ENCODE data around the gene TMEM126B.
"Not testable (repeated sequence)": the region's sequence is repeated elsewhere in the genome, so short reads cannot be mapped to it uniquely, and the experiment has no call there.

TMEM126B gene

GRCh38 chr11:85608621-85609020 is 19.8 kb upstream of the TMEM126B start:
- H3K4me3 ChIP-seq (ENCODE audit: low read length in 2 of 2); H3K36me3 ChIP-seq (ENCODE audit: control insufficient read depth in 2 of 2, insufficient read depth in 2 of 2, low read length in 2 of 2); H3K27me3 ChIP-seq (ENCODE audit: control insufficient read depth in 2 of 2, insufficient read depth in 2 of 2, low read length in 2 of 2); H3K27ac ChIP-seq (ENCODE audit: low read depth in 2 of 2, low read length in 2 of 2); H3K4me1 ChIP-seq (ENCODE audit: control insufficient read depth in 2 of 2, insufficient read depth in 2 of 2, low read length in 2 of 2); H3K9ac ChIP-seq (ENCODE audit: low read depth in 1 of 2, low read length in 2 of 2); H3K9me3 ChIP-seq (ENCODE audit: control insufficient read depth in 2 of 2, low read length in 2 of 2): not testable (repeated sequence)

DNA sequence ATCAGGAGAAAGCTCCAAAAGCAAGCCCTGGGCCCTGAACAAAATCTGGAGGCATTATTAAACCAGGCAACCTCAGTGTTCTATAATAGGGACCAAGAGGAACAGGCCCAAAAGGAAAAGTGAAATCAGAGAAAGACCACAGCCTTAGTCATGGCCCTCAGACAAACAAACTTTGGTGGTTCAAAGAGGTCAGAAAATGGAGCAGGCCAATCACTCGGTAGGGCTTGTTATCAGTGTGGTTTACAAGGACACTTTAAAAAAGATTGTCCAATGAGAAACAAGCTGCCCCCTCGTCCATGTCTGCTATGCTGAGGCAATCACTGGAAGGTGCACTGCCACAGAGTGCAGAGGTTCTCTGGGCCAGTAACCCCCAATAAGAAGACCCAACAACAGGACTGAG is 19.1 kb upstream of the TMEM126B start:
- H3K4me1 ChIP-seq (ENCODE audit: control insufficient read depth in 2 of 2, insufficient read depth in 2 of 2, low read length in 2 of 2); H3K4me3 ChIP-seq (ENCODE audit: low read length in 2 of 2); H3K27ac ChIP-seq (ENCODE audit: low read depth in 2 of 2, low read length in 2 of 2); H3K9ac ChIP-seq (ENCODE audit: low read depth in 1 of 2, low read length in 2 of 2); H3K27me3 ChIP-seq (ENCODE audit: control insufficient read depth in 2 of 2, insufficient read depth in 2 of 2, low read length in 2 of 2); H3K36me3 ChIP-seq (ENCODE audit: control insufficient read depth in 2 of 2, insufficient read depth in 2 of 2, low read length in 2 of 2); H3K9me3 ChIP-seq (ENCODE audit: control insufficient read depth in 2 of 2, low read length in 2 of 2): not testable (repeated sequence)

DNA sequence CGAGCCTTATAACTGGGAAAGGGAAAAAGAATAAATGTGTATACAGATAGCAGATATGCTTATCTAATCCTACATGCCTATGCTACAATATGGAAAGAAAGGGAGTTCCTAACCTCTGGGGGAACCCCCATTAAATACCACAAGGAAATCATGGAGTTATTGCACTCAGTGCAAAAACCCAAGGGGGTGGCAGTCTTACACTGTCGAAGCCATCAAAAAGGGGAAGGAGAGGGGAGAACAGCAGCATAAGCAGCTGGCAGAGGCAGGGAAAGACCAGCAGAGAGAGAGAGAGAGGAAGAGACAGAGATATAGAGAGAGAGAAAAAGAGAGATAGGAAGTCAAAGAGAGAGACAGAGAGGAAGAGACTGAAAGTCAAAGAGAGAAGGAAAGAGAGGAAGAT is 16.8 kb upstream of the TMEM126B start:
- H3K36me3 ChIP-seq (ENCODE audit: control insufficient read depth in 2 of 2, insufficient read depth in 2 of 2, low read length in 2 of 2); H3K27me3 ChIP-seq (ENCODE audit: control insufficient read depth in 2 of 2, insufficient read depth in 2 of 2, low read length in 2 of 2); H3K9me3 ChIP-seq (ENCODE audit: control insufficient read depth in 2 of 2, low read length in 2 of 2); H3K4me3 ChIP-seq (ENCODE audit: low read length in 2 of 2); H3K9ac ChIP-seq (ENCODE audit: low read depth in 1 of 2, low read length in 2 of 2); H3K4me1 ChIP-seq (ENCODE audit: control insufficient read depth in 2 of 2, insufficient read depth in 2 of 2, low read length in 2 of 2); H3K27ac ChIP-seq (ENCODE audit: low read depth in 2 of 2, low read length in 2 of 2): not testable (repeated sequence)

DNA sequence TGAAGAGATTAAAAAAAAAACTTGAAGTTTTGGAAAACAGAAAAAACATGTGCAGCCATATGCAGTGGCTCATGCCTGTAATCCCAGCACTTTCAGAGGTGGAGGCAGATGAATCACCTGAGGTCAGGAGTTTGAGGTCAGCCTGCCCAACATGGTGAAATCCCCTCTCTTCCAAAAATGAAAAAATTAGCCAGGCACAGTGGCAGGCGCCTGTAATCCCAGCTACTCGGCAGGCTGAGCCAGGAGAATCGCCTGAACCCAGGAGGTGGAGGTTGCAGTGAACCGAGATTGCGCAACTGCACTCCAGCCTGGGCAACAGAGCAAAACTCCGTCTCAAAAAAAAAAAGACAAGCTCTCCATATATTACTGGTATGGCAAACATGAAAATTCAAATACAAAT is 8.9 kb upstream of the TMEM126B start:
- no peaks in the 10 kb centered on the region for H3K9me3 ChIP-seq (ENCODE audit: control insufficient read depth in 2 of 2, low read length in 2 of 2)
- H3K36me3 ChIP-seq (ENCODE audit: control insufficient read depth in 2 of 2, insufficient read depth in 2 of 2, low read length in 2 of 2) = no peaks in the 10 kb centered on the region
- no peak overlapping the region for H3K27ac ChIP-seq (ENCODE audit: low read depth in 2 of 2, low read length in 2 of 2)
- H3K4me1 ChIP-seq (ENCODE audit: control insufficient read depth in 2 of 2, insufficient read depth in 2 of 2, low read length in 2 of 2) = no peaks in the 10 kb centered on the region
- no peak overlapping the region for H3K4me3 ChIP-seq (ENCODE audit: low read length in 2 of 2)
- H3K9ac ChIP-seq (ENCODE audit: low read depth in 1 of 2, low read length in 2 of 2) = no peak overlapping the region
- H3K27me3 ChIP-seq (ENCODE audit: control insufficient read depth in 2 of 2, insufficient read depth in 2 of 2, low read length in 2 of 2) = no peaks in the 10 kb centered on the region

GRCh38 chr11:85620256-85620655 is 8.1 kb upstream of the TMEM126B start:
- Histone ChIP-seq H3K4me3 (ENCODE audit: low read length in 2 of 2) (no peak overlapping the region), H3K27ac (ENCODE audit: low read depth in 2 of 2, low read length in 2 of 2) (no peak overlapping the region), H3K36me3 (ENCODE audit: control insufficient read depth in 2 of 2, insufficient read depth in 2 of 2, low read length in 2 of 2) (no peaks in the 10 kb centered on the region), H3K9ac (ENCODE audit: low read depth in 1 of 2, low read length in 2 of 2) (no peak overlapping the region), H3K4me1 (ENCODE audit: control insufficient read depth in 2 of 2, insufficient read depth in 2 of 2, low read length in 2 of 2) (no peaks in the 10 kb centered on the region), H3K9me3 (ENCODE audit: control insufficient read depth in 2 of 2, low read length in 2 of 2) (no peaks in the 10 kb centered on the region), H3K27me3 (ENCODE audit: control insufficient read depth in 2 of 2, insufficient read depth in 2 of 2, low read length in 2 of 2) (no peaks in the 10 kb centered on the region)

- Histone ChIP-seq H3K4me3 (ENCODE audit: low read length in 2 of 2) (peak overlapping the region in 1 of 2 donors; percentile 33), H3K9me3 (ENCODE audit: control insufficient read depth in 2 of 2, low read length in 2 of 2) (no peaks in the 10 kb centered on the region), H3K27me3 (ENCODE audit: control insufficient read depth in 2 of 2, insufficient read depth in 2 of 2, low read length in 2 of 2) (no peaks in the 10 kb centered on the region), H3K4me1 (ENCODE audit: control insufficient read depth in 2 of 2, insufficient read depth in 2 of 2, low read length in 2 of 2) (peaks cover 3 to 4% of the 10 kb centered on the region in 2 donors), H3K36me3 (ENCODE audit: control insufficient read depth in 2 of 2, insufficient read depth in 2 of 2, low read length in 2 of 2) (peaks cover 2 to 5% of the 10 kb centered on the region in 2 donors), H3K9ac (ENCODE audit: low read depth in 1 of 2, low read length in 2 of 2) (no peak overlapping the region), H3K27ac (ENCODE audit: low read depth in 2 of 2, low read length in 2 of 2) (no peak overlapping the region)
These were observed 1.9 kb upstream of the TMEM126B start for GRCh38 chr11:85626496-85626895.

DNA sequence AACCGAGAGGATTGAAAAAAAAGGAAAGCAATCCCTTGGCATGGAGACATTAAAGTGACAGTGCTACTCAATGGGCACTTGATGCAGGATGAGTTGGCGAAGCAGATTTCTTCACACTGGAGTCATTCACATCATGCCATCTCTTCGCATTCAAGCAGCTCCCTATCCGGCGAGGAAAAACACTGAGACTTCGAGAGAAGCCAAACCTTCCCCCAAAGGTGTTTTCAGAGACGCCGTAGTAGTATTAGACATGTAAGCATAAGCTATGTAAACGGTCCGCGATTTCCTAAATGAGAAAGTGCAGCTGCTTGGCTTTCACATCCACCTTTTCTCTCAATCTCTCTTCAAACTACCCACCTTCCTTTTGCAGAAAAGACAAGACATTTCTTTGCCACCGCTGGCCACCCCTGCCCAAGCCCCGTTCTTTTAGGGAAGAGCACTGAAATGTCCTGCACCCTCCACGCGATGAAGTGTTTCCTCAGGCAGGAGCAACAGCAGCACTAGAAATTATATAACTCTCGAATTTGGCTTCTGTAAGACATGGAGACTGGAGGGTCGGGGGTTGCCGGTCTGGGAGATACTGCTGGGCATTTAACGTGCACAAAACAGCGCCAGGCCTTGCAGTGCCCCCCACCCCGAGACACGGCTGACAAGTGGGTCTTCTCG is 928 bp upstream of the TMEM126B start, which contains the start of gene DLG2:
Gene DLG2, minus strand, starts transcription at position 13 of the 666 bp plus-strand sequence.
- Histone ChIP-seq H3K9ac (ENCODE audit: low read depth in 1 of 2, low read length in 2 of 2) (peak within 1 kb of the TSS; percentile 72 to 85), H3K27ac (ENCODE audit: low read depth in 2 of 2, low read length in 2 of 2) (peak within 1 kb of the TSS; percentile 80 to 91), H3K9me3 (ENCODE audit: control insufficient read depth in 2 of 2, low read length in 2 of 2) (no peaks in the 10 kb centered on the region), H3K27me3 (ENCODE audit: control insufficient read depth in 2 of 2, insufficient read depth in 2 of 2, low read length in 2 of 2) (no peaks in the 10 kb centered on the region), H3K36me3 (ENCODE audit: control insufficient read depth in 2 of 2, insufficient read depth in 2 of 2, low read length in 2 of 2) (peaks cover 2 to 5% of the 10 kb centered on the region in 2 donors), H3K4me3 (ENCODE audit: low read length in 2 of 2) (peak within 1 kb of the TSS; percentile 91 to 95), H3K4me1 (ENCODE audit: control insufficient read depth in 2 of 2, insufficient read depth in 2 of 2, low read length in 2 of 2) (peaks cover 3 to 4% of the 10 kb centered on the region in 2 donors)

- Histone ChIP-seq H3K4me3 (ENCODE audit: low read length in 2 of 2) (peak overlapping the region; percentile 95 to 100), H3K27me3 (ENCODE audit: control insufficient read depth in 2 of 2, insufficient read depth in 2 of 2, low read length in 2 of 2) (no peaks in the 10 kb centered on the region), H3K4me1 (ENCODE audit: control insufficient read depth in 2 of 2, insufficient read depth in 2 of 2, low read length in 2 of 2) (peaks cover 3 to 4% of the 10 kb centered on the region in 2 donors), H3K27ac (ENCODE audit: low read depth in 2 of 2, low read length in 2 of 2) (peak overlapping the region; percentile 76 to 91), H3K9ac (ENCODE audit: low read depth in 1 of 2, low read length in 2 of 2) (peak overlapping the region; percentile 72 to 79), H3K36me3 (ENCODE audit: control insufficient read depth in 2 of 2, insufficient read depth in 2 of 2, low read length in 2 of 2) (peaks cover 2 to 5% of the 10 kb centered on the region in 2 donors), H3K9me3 (ENCODE audit: control insufficient read depth in 2 of 2, low read length in 2 of 2) (no peaks in the 10 kb centered on the region)
These were observed 463 bp downstream of the TMEM126B start for GRCh38 chr11:85628771-85629341.

GRCh38 chr11:85634747-85635146 is 6.4 kb downstream of the TMEM126B start:
- Histone ChIP-seq H3K27me3 (ENCODE audit: control insufficient read depth in 2 of 2, insufficient read depth in 2 of 2, low read length in 2 of 2) (no peaks in the 10 kb centered on the region), H3K9ac (ENCODE audit: low read depth in 1 of 2, low read length in 2 of 2) (no peak overlapping the region), H3K4me3 (ENCODE audit: low read length in 2 of 2) (no peak overlapping the region), H3K4me1 (ENCODE audit: control insufficient read depth in 2 of 2, insufficient read depth in 2 of 2, low read length in 2 of 2) (peaks cover 0 to 2% of the 10 kb centered on the region in 2 donors), H3K27ac (ENCODE audit: low read depth in 2 of 2, low read length in 2 of 2) (no peak overlapping the region), H3K9me3 (ENCODE audit: control insufficient read depth in 2 of 2, low read length in 2 of 2) (no peaks in the 10 kb centered on the region), H3K36me3 (ENCODE audit: control insufficient read depth in 2 of 2, insufficient read depth in 2 of 2, low read length in 2 of 2) (peaks cover 17 to 23% of the 10 kb centered on the region in 2 donors)

DNA sequence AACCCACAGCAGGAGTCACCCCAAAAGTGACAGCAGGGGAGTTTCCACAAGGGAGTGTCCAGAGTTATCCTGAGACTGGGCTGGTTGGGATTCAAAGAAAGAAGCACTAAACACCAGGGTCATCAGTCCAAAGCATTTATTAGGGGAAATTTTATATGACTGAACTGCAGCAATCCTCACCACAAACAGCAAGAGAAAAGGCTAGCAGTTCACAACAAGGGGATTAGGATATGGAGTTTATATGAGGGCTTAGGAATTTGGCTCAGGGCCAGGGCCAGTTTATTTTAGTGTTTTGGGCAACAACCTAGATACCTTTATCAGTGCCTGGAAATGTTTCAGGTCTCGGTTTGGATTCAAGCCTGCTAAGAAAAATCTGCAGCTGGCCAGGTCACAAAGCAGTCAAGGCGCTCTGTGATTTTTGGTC is 14.8 kb downstream of the TMEM126B start:
- Histone ChIP-seq H3K36me3 (ENCODE audit: control insufficient read depth in 2 of 2, insufficient read depth in 2 of 2, low read length in 2 of 2) (no peaks in the 10 kb centered on the region), H3K9me3 (ENCODE audit: control insufficient read depth in 2 of 2, low read length in 2 of 2) (no peaks in the 10 kb centered on the region), H3K27ac (ENCODE audit: low read depth in 2 of 2, low read length in 2 of 2) (no peak overlapping the region), H3K9ac (ENCODE audit: low read depth in 1 of 2, low read length in 2 of 2) (no peak overlapping the region), H3K4me3 (ENCODE audit: low read length in 2 of 2) (no peak overlapping the region), H3K27me3 (ENCODE audit: control insufficient read depth in 2 of 2, insufficient read depth in 2 of 2, low read length in 2 of 2) (no peaks in the 10 kb centered on the region), H3K4me1 (ENCODE audit: control insufficient read depth in 2 of 2, insufficient read depth in 2 of 2, low read length in 2 of 2) (peaks cover 2 to 7% of the 10 kb centered on the region in 2 donors)
